WTC11 (cell line): ENCODE measurements around the gene DCTN2.

Experiments
- AFF4 ChIP-seq: sonication (generic); formaldehyde crosslinking; IDR thresholded peaks from 2 replicates; pipeline ENCODE4 v1.8.1; 2023; ENCODE audit warnings: mild to moderate bottlenecking, missing genetic modification reagents, borderline replicate concordance
- CBFB ChIP-seq: sonication (generic); formaldehyde crosslinking; IDR thresholded peaks from 2 replicates; pipeline ENCODE4 v1.8.1; 2022; ENCODE audit warnings: mild to moderate bottlenecking, low read depth, missing genetic modification reagents
- CTCF ChIP-seq: fragments of 200-600 bp; IDR thresholded peaks from 2 replicates; pipeline ENCODE4 v1.8.0; 2022; ENCODE audit warnings: antibody characterized with exemption
- E2F4 ChIP-seq: sonication (generic); formaldehyde crosslinking; IDR thresholded peaks from 2 replicates; pipeline ENCODE4 v1.8.1; 2022; ENCODE audit warnings: low read depth, mild to moderate bottlenecking, moderate library complexity, missing genetic modification reagents, borderline replicate concordance
- E2F5 ChIP-seq: sonication (generic); formaldehyde crosslinking; IDR thresholded peaks from 2 replicates; pipeline ENCODE4 v1.8.1; 2022; ENCODE audit warnings: mild to moderate bottlenecking, moderate library complexity, missing genetic modification reagents
- JUN ChIP-seq: sonication (generic); formaldehyde crosslinking; IDR thresholded peaks from 2 replicates; pipeline ENCODE4 v1.8.0; 2023; ENCODE audit warnings: mild to moderate bottlenecking, missing genetic modification reagents
- MAX ChIP-seq: sonication (generic); formaldehyde crosslinking; IDR thresholded peaks from 2 replicates; pipeline ENCODE4 v1.8.0; 2022; ENCODE audit warnings: mild to moderate bottlenecking, missing genetic modification reagents
- NFE2L1 ChIP-seq: sonication (generic); formaldehyde crosslinking; IDR thresholded peaks from 2 replicates; pipeline ENCODE4 v1.8.1; 2023; ENCODE audit warnings: missing genetic modification reagents
- TCF7 ChIP-seq: sonication (generic); formaldehyde crosslinking; IDR thresholded peaks from 2 replicates; pipeline ENCODE4 v1.8.0; 2022; ENCODE audit warnings: mild to moderate bottlenecking, low read depth, missing genetic modification reagents, moderate library complexity
- TP53 ChIP-seq: sonication (generic); formaldehyde crosslinking; IDR thresholded peaks from 2 replicates; pipeline ENCODE4 v1.8.1; 2023; ENCODE audit warnings: mild to moderate bottlenecking, missing genetic modification reagents
- ZBTB43 ChIP-seq: sonication (generic); formaldehyde crosslinking; IDR thresholded peaks from 2 replicates; pipeline ENCODE4 v1.8.1; 2023; ENCODE audit warnings: mild to moderate bottlenecking, missing genetic modification reagents
- ZNF219 ChIP-seq: sonication (generic); formaldehyde crosslinking; IDR thresholded peaks from 2 replicates; pipeline ENCODE4 v1.8.0; 2023; ENCODE audit warnings: missing genetic modification reagents, mild to moderate bottlenecking, borderline replicate concordance
- ZNF396 ChIP-seq: fragments of 250-450 bp; sonication (Bioruptor Pico); IDR thresholded peaks from 2 replicates; pipeline ENCODE4 v1.8.0; 2021; ENCODE audit warnings: mild to moderate bottlenecking, moderate library complexity, borderline replicate concordance

- TF ChIP-seq CTCF (no peak), E2F5 (peak; percentile 97), AFF4 (peak; percentile 57; the same call in 1 of the 2 replicates), ZNF219 (CRISPR knock-in tag) (no peak), TP53 (CRISPR knock-in tag) (no peak), E2F4 (no peak), TCF7 (CRISPR knock-in tag) (no peak), NFE2L1 (CRISPR knock-in tag) (no peak), CBFB (CRISPR knock-in tag) (no peak), JUN (CRISPR knock-in tag) (no peak), ZBTB43 (CRISPR knock-in tag) (peak; percentile 38; the same call in 1 of the 2 replicates), MAX (CRISPR knock-in tag) (peak; percentile 96), ZNF396 (no peak)
Measured at GRCh38 chr12:57590864-57591781, 44.1 kb upstream of the DCTN2 start, which contains the start of gene PIP4K2C.
